ENCODE measurements around the gene ASTL. TPM values are rescaled to one million over a fixed set of nuclear protein-coding genes. Genes with fewer than 3 reads are reported as not detected.

The ASTL gene
- total RNA-seq, 1 experiment from 2014 or later: 0.79 TPM

DNA sequence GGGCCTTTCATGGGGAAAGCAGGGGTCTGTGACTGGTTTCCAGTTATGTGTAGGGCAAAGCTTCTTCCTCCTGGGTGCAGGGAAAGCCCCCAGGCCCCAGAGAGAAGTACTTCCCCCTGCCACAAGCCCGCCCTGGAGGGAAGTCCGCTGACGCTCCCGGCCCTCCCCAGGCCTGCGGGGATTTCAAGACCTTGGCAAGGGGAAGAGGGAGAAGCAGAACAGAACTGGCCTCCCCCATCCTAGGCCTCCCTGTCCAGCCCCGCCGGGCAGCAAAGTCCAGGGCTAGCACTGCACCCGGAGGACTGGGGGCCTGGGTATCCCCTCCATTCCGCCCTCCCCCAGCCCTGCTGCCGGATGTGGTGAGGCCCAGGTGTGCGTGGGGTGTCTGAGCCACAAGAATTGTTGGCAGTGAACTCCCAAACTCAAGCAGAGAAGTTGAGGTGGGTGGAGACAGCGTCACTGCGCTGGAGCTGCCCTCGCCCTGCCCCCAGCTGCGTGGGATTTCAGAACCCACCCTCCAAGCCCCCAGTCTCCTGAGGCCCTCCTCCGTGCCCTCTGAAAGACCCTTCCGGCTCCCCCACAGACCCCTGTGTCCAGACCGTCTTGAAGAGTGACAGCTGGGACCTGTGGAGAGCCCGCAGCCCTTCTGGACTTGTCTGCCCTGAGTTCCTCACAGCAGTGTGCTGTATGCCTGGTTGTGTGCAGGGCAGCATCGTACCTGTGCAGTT is 8.0 kb upstream of the ASTL start:
- Mint-ChIP-seq H3K9me3 (no peaks in the 10 kb centered on the region), H3K4me3 (no peak overlapping the region; the same call in 1 of the 2 replicates), H3K27ac (no peak overlapping the region), H3K4me1 (peaks cover 27% of the 10 kb centered on the region), H3K27me3 (ENCODE audit: low read depth) (peaks cover 35% of the 10 kb centered on the region), H3K36me3 (no peaks in the 10 kb centered on the region)
- ChIA-PET CTCF (interaction anchor here (1.3 to 4.9 kb wide), 6 partner anchors 8 to 124 kb away, joined by 3 to 33 read pairs (median 10); partner anchors contain the start of gene ASTL), POLR2A (no interaction called here)
- no peak for DNase-seq (ENCODE audit: low spot score)
- ATAC-seq: no peak
- TF ChIP-seq, protein P1, sequence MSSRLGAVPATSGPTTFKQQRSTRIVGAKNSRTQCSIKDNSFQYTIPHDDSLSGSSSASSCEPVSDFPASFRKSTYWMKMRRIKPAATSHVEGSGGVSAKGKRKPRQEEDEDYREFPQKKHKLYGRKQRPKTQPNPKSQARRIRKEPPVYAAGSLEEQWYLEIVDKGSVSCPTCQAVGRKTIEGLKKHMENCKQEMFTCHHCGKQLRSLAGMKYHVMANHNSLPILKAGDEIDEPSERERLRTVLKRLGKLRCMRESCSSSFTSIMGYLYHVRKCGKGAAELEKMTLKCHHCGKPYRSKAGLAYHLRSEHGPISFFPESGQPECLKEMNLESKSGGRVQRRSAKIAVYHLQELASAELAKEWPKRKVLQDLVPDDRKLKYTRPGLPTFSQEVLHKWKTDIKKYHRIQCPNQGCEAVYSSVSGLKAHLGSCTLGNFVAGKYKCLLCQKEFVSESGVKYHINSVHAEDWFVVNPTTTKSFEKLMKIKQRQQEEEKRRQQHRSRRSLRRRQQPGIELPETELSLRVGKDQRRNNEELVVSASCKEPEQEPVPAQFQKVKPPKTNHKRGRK (CRISPR knock-in tag; IDR thresholded peaks at IDR 0.05; ENCODE audit: borderline replicate concordance): no peak
- TF ChIP-seq FOXK1 (CRISPR knock-in tag; IDR thresholded peaks at IDR 0.05) (no peak), NFE2L1 (CRISPR knock-in tag; IDR thresholded peaks at IDR 0.05) (no peak), TP53 (CRISPR knock-in tag; IDR thresholded peaks at IDR 0.05) (no peak), SMAD3 (CRISPR knock-in tag; IDR thresholded peaks at IDR 0.05; ENCODE audit: borderline replicate concordance) (no peak), MYBL2 (CRISPR knock-in tag; IDR thresholded peaks at IDR 0.05) (no peak), ZNF138 (CRISPR knock-in tag; conservative IDR thresholded peaks at IDR 0.05) (no peak), TCF7 (CRISPR knock-in tag; IDR thresholded peaks at IDR 0.05; ENCODE audit: low read depth) (no peak), NFYB (CRISPR knock-in tag; conservative IDR thresholded peaks at IDR 0.05; ENCODE audit: low read depth) (no peak), GTF2I (CRISPR knock-in tag; conservative IDR thresholded peaks at IDR 0.05) (no peak), SMAD4 (CRISPR knock-in tag; IDR thresholded peaks at IDR 0.05) (no peak), ESRRA (CRISPR knock-in tag; IDR thresholded peaks at IDR 0.05; ENCODE audit: borderline replicate concordance) (no peak)
- TF ChIP-seq, protein P2, sequence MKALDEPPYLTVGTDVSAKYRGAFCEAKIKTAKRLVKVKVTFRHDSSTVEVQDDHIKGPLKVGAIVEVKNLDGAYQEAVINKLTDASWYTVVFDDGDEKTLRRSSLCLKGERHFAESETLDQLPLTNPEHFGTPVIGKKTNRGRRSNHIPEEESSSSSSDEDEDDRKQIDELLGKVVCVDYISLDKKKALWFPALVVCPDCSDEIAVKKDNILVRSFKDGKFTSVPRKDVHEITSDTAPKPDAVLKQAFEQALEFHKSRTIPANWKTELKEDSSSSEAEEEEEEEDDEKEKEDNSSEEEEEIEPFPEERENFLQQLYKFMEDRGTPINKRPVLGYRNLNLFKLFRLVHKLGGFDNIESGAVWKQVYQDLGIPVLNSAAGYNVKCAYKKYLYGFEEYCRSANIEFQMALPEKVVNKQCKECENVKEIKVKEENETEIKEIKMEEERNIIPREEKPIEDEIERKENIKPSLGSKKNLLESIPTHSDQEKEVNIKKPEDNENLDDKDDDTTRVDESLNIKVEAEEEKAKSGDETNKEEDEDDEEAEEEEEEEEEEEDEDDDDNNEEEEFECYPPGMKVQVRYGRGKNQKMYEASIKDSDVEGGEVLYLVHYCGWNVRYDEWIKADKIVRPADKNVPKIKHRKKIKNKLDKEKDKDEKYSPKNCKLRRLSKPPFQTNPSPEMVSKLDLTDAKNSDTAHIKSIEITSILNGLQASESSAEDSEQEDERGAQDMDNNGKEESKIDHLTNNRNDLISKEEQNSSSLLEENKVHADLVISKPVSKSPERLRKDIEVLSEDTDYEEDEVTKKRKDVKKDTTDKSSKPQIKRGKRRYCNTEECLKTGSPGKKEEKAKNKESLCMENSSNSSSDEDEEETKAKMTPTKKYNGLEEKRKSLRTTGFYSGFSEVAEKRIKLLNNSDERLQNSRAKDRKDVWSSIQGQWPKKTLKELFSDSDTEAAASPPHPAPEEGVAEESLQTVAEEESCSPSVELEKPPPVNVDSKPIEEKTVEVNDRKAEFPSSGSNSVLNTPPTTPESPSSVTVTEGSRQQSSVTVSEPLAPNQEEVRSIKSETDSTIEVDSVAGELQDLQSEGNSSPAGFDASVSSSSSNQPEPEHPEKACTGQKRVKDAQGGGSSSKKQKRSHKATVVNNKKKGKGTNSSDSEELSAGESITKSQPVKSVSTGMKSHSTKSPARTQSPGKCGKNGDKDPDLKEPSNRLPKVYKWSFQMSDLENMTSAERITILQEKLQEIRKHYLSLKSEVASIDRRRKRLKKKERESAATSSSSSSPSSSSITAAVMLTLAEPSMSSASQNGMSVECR (CRISPR knock-in tag; IDR thresholded peaks at IDR 0.05; ENCODE audit: borderline replicate concordance): no peak
- TF ChIP-seq, protein P3, sequence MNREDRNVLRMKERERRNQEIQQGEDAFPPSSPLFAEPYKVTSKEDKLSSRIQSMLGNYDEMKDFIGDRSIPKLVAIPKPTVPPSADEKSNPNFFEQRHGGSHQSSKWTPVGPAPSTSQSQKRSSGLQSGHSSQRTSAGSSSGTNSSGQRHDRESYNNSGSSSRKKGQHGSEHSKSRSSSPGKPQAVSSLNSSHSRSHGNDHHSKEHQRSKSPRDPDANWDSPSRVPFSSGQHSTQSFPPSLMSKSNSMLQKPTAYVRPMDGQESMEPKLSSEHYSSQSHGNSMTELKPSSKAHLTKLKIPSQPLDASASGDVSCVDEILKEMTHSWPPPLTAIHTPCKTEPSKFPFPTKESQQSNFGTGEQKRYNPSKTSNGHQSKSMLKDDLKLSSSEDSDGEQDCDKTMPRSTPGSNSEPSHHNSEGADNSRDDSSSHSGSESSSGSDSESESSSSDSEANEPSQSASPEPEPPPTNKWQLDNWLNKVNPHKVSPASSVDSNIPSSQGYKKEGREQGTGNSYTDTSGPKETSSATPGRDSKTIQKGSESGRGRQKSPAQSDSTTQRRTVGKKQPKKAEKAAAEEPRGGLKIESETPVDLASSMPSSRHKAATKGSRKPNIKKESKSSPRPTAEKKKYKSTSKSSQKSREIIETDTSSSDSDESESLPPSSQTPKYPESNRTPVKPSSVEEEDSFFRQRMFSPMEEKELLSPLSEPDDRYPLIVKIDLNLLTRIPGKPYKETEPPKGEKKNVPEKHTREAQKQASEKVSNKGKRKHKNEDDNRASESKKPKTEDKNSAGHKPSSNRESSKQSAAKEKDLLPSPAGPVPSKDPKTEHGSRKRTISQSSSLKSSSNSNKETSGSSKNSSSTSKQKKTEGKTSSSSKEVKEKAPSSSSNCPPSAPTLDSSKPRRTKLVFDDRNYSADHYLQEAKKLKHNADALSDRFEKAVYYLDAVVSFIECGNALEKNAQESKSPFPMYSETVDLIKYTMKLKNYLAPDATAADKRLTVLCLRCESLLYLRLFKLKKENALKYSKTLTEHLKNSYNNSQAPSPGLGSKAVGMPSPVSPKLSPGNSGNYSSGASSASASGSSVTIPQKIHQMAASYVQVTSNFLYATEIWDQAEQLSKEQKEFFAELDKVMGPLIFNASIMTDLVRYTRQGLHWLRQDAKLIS (CRISPR knock-in tag; IDR thresholded peaks at IDR 0.05; ENCODE audit: borderline replicate concordance): no peak
- TF ChIP-seq, protein P4, sequence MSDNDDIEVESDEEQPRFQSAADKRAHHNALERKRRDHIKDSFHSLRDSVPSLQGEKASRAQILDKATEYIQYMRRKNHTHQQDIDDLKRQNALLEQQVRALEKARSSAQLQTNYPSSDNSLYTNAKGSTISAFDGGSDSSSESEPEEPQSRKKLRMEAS (CRISPR knock-in tag; IDR thresholded peaks at IDR 0.05): no peak
- TF ChIP-seq, protein P5, sequence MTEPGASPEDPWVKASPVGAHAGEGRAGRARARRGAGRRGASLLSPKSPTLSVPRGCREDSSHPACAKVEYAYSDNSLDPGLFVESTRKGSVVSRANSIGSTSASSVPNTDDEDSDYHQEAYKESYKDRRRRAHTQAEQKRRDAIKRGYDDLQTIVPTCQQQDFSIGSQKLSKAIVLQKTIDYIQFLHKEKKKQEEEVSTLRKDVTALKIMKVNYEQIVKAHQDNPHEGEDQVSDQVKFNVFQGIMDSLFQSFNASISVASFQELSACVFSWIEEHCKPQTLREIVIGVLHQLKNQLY (CRISPR knock-in tag; IDR thresholded peaks at IDR 0.05): no peak
- TF ChIP-seq, protein P6, sequence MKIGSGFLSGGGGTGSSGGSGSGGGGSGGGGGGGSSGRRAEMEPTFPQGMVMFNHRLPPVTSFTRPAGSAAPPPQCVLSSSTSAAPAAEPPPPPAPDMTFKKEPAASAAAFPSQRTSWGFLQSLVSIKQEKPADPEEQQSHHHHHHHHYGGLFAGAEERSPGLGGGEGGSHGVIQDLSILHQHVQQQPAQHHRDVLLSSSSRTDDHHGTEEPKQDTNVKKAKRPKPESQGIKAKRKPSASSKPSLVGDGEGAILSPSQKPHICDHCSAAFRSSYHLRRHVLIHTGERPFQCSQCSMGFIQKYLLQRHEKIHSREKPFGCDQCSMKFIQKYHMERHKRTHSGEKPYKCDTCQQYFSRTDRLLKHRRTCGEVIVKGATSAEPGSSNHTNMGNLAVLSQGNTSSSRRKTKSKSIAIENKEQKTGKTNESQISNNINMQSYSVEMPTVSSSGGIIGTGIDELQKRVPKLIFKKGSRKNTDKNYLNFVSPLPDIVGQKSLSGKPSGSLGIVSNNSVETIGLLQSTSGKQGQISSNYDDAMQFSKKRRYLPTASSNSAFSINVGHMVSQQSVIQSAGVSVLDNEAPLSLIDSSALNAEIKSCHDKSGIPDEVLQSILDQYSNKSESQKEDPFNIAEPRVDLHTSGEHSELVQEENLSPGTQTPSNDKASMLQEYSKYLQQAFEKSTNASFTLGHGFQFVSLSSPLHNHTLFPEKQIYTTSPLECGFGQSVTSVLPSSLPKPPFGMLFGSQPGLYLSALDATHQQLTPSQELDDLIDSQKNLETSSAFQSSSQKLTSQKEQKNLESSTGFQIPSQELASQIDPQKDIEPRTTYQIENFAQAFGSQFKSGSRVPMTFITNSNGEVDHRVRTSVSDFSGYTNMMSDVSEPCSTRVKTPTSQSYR (CRISPR knock-in tag; IDR thresholded peaks at IDR 0.05): no peak
